Neutrophil (primary cell): ENCODE measurements around the gene OR1J4.

ENCODE experiments used
- H3K27ac ChIP-seq: fragments of 200-600 bp; sonication (generic); 2 replicates; pipeline ENCODE4 v1.5.1; 2016; ENCODE audit warnings: mild to moderate bottlenecking, moderate library complexity
- H3K27me3 ChIP-seq: fragments of 200-600 bp; sonication (generic); 2 replicates; pipeline ENCODE4 v1.6.0; 2016; ENCODE audit warnings: mild to moderate bottlenecking
- H3K36me3 ChIP-seq: fragments of 200-600 bp; sonication (generic); 2 replicates; pipeline ENCODE4 v1.5.1; 2017
- H3K4me1 ChIP-seq, 2 experiments: fragments of 200-600 bp in 1 of 2; sonication (generic) in 1 of 2; 1 replicate in 1 of 2; 2 replicates in 1 of 2; pipeline versions ENCODE4 v1.5.1 to v1.6.1; 2013 to 2016; ENCODE audit warnings: low read depth in 1 of 2, low read length in 1 of 2, mild to moderate bottlenecking in 1 of 2, moderate library complexity in 1 of 2; ENCODE audit not compliant: control insufficient read depth in 1 of 2, insufficient read depth in 1 of 2
- H3K4me3 ChIP-seq, 2 experiments: fragments of 200-600 bp in 1 of 2; sonication (generic) in 1 of 2; 1 replicate in 1 of 2; 2 replicates in 1 of 2; pipeline ENCODE4 v1.5.1; 2013 to 2016; ENCODE audit warnings: low read depth in 1 of 2, low read length in 1 of 2, mild to moderate bottlenecking in 1 of 2, moderate library complexity in 1 of 2
- H3K9me3 ChIP-seq: fragments of 200-600 bp; sonication (generic); 2 replicates; pipeline ENCODE4 v1.5.1; 2016
- TF ChIP-seq, protein P1 (sequence below): fragments of 200-600 bp; sonication (generic); IDR thresholded peaks from 2 replicates; pipeline ENCODE4 v1.5.1; 2016; ENCODE audit warnings: antibody characterized with exemption

The OR1J4 gene, protein sequence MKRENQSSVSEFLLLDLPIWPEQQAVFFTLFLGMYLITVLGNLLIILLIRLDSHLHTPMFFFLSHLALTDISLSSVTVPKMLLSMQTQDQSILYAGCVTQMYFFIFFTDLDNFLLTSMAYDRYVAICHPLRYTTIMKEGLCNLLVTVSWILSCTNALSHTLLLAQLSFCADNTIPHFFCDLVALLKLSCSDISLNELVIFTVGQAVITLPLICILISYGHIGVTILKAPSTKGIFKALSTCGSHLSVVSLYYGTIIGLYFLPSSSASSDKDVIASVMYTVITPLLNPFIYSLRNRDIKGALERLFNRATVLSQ

DNA sequence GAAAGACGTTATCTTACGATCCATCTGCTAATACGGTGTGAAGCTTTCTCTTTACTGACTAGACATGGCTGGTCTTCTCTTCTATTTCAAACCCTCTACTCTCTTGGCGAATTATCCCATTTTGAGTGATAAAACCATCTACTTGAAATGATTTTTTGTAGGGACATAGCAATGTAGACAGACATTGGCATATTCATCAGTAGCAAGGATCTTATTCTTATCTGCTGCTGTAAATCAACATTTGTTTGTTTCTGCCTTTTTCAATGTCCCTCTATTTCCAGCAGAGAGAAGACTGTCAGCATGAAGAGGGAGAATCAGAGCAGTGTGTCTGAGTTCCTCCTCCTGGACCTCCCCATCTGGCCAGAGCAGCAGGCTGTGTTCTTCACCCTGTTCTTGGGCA lies at the start of gene OR1J4:
OR1J4 (plus strand) TSS at position 301 of the 400 bp plus-strand sequence; CDS start at position 301, 0 bp downstream.
- Histone ChIP-seq H3K27ac (no peak within 1 kb of the TSS), H3K9me3 (no peaks in the 10 kb centered on the region), H3K4me3 (no peak within 1 kb of the TSS), H3K36me3 (no peaks in the 10 kb centered on the region), H3K27me3 (peaks cover 7% of the 10 kb centered on the region), H3K4me1 (no peaks in the 10 kb centered on the region)
- TF ChIP-seq, protein P1, sequence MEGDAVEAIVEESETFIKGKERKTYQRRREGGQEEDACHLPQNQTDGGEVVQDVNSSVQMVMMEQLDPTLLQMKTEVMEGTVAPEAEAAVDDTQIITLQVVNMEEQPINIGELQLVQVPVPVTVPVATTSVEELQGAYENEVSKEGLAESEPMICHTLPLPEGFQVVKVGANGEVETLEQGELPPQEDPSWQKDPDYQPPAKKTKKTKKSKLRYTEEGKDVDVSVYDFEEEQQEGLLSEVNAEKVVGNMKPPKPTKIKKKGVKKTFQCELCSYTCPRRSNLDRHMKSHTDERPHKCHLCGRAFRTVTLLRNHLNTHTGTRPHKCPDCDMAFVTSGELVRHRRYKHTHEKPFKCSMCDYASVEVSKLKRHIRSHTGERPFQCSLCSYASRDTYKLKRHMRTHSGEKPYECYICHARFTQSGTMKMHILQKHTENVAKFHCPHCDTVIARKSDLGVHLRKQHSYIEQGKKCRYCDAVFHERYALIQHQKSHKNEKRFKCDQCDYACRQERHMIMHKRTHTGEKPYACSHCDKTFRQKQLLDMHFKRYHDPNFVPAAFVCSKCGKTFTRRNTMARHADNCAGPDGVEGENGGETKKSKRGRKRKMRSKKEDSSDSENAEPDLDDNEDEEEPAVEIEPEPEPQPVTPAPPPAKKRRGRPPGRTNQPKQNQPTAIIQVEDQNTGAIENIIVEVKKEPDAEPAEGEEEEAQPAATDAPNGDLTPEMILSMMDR, result no peak

DNA sequence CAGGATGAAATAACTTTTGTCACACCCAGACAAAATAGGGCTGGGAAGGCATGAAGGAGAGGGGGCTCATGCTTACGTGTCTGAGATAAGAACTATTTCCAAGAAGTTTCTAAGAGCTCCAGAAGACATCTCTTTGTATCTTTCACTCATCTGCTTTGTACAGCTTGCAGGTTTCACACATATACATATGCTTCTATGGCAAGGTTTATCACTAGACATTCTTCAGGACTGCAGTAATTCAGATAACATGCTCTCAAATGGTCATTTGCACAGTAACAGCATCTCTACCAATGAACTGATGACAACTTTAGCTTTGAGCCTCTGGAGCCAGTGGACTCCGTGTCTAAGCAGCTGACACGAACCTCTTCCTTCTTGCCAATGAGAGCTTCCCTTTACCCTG lies 44.4 kb upstream of the OR1J4 start:
- peaks cover 13% of the 10 kb centered on the region for H3K27me3 ChIP-seq
- no peaks in the 10 kb centered on the region for H3K36me3 ChIP-seq
- H3K9me3 ChIP-seq, result no peaks in the 10 kb centered on the region
- TF ChIP-seq, protein P1, result no peak
- H3K4me3 ChIP-seq, result no peak overlapping the region
- no peak overlapping the region for H3K27ac ChIP-seq
- H3K4me1 ChIP-seq, result no peaks in the 10 kb centered on the region

DNA sequence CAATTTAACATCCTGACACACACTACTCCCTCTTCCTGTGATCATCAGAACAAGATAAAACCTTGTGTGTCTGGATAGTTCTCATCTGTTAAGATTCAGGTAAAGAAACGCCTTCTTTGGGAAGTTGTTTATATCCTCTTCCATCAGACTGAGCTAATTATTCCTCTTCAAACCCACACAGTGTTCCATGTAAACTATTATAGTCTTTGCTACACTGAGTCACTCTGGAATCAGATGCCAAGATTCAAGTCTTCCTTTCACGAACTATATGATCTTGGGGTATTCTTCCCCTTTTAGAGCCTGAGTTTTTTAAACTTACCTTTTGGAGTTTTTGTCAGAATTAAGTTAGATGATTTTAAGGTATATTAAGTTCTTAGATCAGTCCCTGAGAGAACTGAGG lies 43.2 kb upstream of the OR1J4 start:
- H3K27me3 ChIP-seq, result peaks cover 13% of the 10 kb centered on the region
- H3K4me3 ChIP-seq, result no peak overlapping the region
- H3K4me1 ChIP-seq, result no peaks in the 10 kb centered on the region
- H3K27ac ChIP-seq, result no peak overlapping the region
- H3K9me3 ChIP-seq, result no peaks in the 10 kb centered on the region
- H3K36me3 ChIP-seq, result no peaks in the 10 kb centered on the region
- TF ChIP-seq, protein P1, result no peak

DNA sequence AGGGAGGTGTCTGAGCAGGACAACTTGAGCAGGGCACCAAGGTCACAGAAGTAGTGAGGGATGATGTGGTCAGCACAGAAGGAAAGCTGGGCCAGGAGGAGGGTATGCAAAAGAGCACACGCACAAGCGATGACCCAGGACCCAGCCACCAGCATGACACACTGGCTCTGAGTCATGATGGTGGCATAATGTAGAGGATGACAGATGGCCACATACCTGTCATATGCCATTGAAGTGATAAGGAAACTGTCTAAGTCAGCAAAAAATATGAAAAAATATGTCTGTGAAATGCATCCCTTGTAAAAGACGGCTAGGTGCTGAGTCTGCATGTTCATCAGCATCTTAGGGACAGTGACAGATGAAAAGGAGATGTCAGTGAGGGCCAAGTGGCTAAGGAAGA lies 41.6 kb upstream of the OR1J4 start:
- H3K9me3 ChIP-seq, result no peaks in the 10 kb centered on the region
- no peaks in the 10 kb centered on the region for H3K36me3 ChIP-seq
- H3K27ac ChIP-seq, result no peak overlapping the region
- no peak overlapping the region for H3K4me3 ChIP-seq
- no peaks in the 10 kb centered on the region for H3K4me1 ChIP-seq
- TF ChIP-seq, protein P1, result no peak
- peaks cover 13% of the 10 kb centered on the region for H3K27me3 ChIP-seq

DNA sequence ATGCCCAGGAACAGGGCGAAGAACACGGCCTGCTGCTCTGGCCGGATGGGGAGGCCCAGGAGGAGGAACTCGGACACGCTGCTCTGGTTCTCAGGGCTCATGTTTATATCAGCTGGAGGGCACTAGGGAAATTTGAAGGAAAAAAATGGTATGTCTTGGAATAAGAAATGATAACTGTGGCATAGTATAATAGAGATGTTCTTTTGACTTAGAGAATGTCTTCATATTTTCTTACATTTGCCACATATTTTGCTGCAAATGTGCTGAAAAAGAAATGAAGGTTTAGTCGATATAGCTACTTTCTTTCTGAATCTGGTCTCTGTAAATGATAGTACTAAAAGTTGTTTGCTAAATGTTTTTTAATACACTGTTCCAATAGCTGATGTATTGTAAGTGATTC lies 41.1 kb upstream of the OR1J4 start, which contains the start of gene OR1J1:
OR1J1 (minus strand) TSS at position 101 of the 400 bp plus-strand sequence; CDS start at position 101, 0 bp downstream.
- peaks cover 13% of the 10 kb centered on the region for H3K27me3 ChIP-seq
- no peak within 1 kb of the TSS for H3K27ac ChIP-seq
- no peaks in the 10 kb centered on the region for H3K36me3 ChIP-seq
- H3K9me3 ChIP-seq, result no peaks in the 10 kb centered on the region
- TF ChIP-seq, protein P1, result no peak
- H3K4me3 ChIP-seq, result no peak within 1 kb of the TSS
- H3K4me1 ChIP-seq, result no peaks in the 10 kb centered on the region
